GDM1 (cell line): ENCODE data around the gene NOP10.
"Not testable (repeated sequence)": the region's sequence is repeated elsewhere in the genome, so short reads cannot be mapped to it uniquely, and the experiment has no call there.

Experiments
- DNase-seq: peaks from one replicate; lab custom pipeline; 2025; lab: John Stamatoyannopoulos, UW

The NOP10 gene

GRCh38 chr15:34342737-34343575 lies at the start of gene NOP10, which contains the start of gene NUTM1:
TSS of gene NOP10 (minus strand) at chr15:34343136. CDS start at chr15:34343073, 63 bp downstream.
TSS of gene NUTM1 (plus strand) at chr15:34343315. CDS start at chr15:34343697, 382 bp downstream.
- DNase-seq, result peak; percentile 84

DNA sequence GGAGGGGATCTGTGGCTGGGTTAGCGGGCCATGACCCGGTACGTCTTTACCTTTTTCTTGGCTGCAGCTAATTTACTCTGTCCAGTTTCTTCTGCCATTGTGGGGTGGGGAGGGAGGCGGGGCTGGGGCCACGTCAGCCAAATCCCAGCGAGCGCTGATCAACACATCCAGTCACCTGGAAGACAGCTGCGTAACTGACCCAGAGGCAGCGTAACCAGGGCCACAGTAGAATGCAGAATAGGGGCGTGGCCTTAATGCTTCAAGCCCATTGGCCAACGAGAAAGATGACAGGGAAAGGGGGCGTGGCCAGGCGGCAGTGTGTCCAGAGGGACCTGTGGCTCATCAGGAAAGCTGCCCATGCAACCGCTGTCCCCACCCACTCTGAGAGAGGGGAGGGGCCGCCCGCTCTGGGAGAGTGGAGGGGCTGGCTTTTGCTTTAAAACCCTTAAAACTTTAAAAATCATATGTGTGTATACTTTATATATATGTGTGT lies 46.7 kb upstream of the NOP10 start:
- not testable (repeated sequence) for DNase-seq

GRCh38 chr15:34381829-34382521 lies 39.0 kb upstream of the NOP10 start:
- not testable (repeated sequence) for DNase-seq

- DNase-seq, result not testable (repeated sequence)
Observed at GRCh38 chr15:34380491-34380890, 37.6 kb upstream of the NOP10 start.

DNA sequence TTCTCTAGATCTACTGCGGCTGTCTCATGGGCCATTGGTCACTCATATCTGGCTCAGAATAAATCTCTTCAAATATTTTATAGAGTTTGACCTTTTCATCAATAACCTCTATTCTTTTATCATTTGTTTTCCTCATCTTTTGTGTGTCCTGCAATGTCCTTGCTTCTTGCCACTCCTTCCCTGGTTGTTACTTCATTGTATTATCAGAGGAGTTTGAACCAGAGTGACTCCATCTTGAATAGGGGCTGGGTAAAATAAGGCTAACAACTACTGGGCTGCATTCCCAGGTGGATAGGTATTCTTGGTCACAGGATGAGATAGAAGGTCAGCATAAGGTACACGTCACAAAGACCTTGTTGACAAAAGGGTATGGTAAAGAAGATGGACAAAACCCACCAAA lies 33.9 kb upstream of the NOP10 start:
- no peak for DNase-seq

DNA sequence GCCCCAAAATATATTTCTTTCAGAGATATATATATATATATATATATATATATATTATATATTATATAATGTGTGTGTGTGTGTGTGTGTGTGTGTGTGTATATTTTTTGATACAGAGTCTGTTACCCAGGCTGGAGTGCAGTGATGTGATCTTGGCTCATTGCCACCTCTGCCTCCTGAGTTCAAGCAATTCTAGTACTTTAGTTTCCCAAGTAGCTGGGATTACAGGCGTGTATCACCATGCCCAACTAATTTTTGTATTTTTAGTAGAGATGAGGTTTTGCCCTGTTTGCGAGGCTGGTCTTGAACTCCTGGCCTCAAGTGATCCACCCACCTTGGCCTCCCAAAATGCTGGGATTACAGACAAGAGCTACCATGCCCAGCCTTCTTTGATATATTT lies 32.6 kb upstream of the NOP10 start:
- not testable (repeated sequence) for DNase-seq

DNA sequence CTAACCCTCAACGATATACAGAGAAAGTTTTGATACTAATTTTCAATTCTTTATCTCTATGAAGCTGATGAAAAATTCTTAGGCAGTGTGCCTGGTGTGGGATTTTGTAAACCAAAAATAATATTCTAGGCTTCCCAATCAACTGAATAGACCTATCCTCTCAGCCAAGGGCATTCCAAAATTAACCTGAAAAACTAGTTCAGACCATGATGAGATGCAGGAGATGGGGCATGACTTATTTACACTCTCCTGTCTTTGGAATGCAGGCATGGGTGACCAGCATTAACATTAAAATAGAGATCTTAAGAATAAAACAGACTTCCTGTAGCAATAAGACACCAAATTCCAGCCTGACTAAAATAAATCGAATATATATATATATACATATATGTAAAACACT lies 31.9 kb upstream of the NOP10 start:
- no peak for DNase-seq

- no peak for DNase-seq
Observed at GRCh38 chr15:34373951-34374350, 31.0 kb upstream of the NOP10 start.

GRCh38 chr15:34370643-34371042 lies 27.7 kb upstream of the NOP10 start:
- no peak for DNase-seq

DNA sequence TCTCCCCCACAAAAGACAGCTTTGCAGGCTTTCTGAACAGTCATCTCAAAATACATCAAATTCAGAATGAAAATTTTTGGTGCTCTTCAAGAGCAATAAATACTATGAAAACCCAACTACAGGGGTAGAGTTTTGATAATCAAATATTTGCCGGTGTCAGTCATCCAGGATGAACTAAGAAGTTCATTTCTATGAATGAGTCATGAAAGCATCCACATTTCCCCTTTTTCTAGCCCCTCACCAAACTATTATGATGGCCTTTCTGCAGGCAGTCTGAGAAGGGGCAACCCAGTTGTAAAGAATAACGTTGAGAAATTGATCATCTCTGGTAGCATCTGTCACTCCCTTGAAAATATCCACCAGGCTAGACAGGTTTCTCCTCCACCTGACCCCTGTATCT lies 27.2 kb upstream of the NOP10 start:
- DNase-seq, result no peak

DNA sequence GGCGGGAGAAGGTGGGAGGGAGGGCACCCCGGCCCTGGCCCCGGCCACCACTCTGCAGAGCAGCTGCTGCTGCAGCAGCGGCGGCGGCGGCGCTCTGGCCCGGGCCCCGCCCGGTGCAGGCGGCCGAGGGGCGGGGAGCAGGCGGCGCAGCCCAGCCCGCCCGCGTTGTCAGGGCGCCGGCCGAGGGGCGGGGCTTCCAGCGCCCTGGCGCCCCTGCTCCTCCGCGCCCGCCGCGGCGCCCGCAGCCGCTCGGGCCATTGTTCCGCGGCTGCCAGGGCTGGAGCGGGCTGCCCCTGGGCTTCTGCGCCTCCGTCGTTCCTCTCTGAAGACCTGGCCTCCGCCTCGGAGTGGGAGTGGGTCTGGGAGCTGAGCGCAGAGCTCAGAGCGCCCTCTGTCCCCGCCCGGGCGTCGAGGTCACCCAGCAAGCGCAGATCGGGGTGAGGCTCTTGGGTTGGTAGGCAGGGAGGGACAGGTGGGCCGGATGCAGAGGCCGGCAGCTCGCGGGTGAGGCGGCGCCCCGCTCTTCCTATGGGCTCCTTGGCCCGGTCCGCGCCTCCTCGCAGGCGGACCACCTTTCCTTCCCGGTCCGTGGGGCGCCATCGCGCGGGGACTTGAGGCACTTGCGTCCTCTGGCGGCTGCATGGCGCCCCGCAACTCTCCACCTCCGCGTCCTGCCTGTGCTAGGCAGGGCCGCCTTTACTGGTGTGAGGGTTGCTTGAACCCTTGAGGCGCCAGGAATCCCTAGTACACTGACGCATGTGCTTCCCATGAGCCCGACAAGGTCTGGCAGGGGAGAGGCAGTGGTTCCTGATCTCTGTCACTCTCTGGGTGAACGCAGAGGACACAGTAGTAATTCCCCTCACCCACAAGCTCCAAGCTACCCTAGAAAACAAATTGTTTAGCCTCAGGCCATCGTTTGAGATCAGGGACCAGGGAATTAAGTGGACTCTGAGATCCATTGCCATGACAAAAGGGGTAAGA lies 24.5 kb upstream of the NOP10 start, which contains the start of gene LPCAT4:
Gene LPCAT4, minus strand, starts transcription at position 96 of the 981 bp plus-strand sequence. CDS start 96 bp downstream, outside the sequence.
- DNase-seq, result peak; percentile 87

- DNase-seq, result peak; percentile 45
Observed at GRCh38 chr15:34366271-34367065, 23.5 kb upstream of the NOP10 start.

GRCh38 chr15:34365836-34366235 lies 22.9 kb upstream of the NOP10 start:
- no peak for DNase-seq

GRCh38 chr15:34365091-34365825 lies 22.3 kb upstream of the NOP10 start:
- DNase-seq, result peak; percentile 19

- no peak for DNase-seq
Observed at GRCh38 chr15:34364041-34364440, 21.1 kb upstream of the NOP10 start.

DNA sequence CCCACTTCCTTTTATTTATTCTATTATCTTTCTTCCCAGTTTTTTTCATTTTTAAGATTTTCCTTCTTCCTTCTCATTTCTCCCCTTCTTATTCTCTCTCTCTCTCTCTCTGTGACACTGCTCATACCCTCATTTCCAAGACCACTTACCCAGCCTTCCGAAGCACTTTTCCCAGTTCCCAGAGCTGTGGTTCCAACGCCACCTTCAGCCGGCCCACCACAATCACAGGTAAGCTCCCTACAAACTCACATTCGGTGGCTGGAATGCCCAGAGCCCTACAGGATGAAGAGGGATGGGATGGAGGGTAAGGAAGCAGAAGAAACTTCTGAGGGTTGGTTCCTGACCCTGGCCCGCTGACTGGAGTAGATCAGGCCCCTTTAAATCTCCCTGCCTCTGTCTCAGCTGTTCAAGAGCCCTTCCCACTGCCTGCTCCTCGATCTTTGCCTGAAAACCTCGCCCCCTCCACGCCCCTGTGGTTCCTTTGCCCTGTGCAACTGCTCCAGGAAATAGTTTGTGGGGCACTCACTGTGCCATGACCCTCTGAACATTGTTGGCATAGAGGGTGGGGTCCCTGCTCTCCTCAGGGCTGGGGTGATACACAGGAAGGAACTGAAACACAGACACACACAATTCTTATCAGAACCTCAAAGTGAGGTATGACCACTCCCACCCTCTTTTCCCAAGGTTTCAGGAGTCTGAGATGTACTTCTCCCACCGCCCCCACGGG lies 19.3 kb upstream of the NOP10 start:
- no peak for DNase-seq

- DNase-seq, result no peak
Observed at GRCh38 chr15:34361278-34361677, 18.3 kb upstream of the NOP10 start.

DNA sequence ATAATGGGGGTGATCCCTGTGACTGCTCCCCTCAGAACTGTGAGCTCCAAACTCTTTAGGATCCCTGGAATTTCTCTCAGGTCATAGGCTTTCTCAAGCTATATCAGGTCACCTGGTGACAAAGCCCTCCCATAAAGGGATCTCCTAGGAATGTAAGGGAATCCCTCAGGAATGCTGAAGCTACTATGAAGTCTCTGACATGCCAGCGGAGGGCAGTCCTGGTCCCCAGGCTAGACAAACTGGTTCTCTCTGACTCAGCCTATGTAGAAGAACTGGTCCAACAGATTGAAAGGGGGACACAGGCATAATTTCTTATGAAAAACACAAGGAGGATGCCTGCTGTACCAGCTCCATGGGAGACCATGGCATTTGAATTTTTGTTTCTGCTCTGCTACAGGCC lies 17.4 kb upstream of the NOP10 start:
- DNase-seq, result no peak

DNA sequence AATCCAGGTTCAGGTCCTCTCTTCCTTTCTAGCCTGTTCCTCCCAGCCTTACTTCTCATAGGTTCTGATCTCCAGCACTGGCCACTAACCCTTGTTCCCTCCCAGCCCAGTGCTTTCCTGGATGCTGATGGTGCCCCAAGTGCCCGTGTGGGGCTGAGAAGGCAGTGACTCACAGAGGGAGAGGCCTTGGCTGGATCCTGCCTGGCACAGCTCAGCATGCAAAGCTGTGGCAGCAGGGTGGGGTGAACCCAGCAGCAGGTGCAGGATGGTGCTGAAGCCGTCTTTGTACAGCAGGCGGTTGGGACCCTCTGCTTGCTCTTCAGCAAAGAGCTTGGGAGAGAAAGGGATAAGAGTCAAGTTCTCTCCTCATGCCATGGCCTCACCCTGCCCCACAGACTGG lies 16.5 kb upstream of the NOP10 start:
- no peak for DNase-seq
